Stimulated activated CD4-positive, alpha-beta T cell treated with anti-CD3 and anti-CD28 coated beads, Interleukin-15, amount 100 ng/mL, for 48 hours (primary cell): ENCODE data around the gene SPAG9.
A peak's percentile ranks its signal among the peaks of the same experiment; 100 is the strongest.

ENCODE experiments used
- DNase-seq, 2 donors: peaks; one replicate each; pipeline ENCODE4 v3.0.0-alpha.2; 2020; ENCODE audit warnings: low read depth in 2 of 2

SPAG9 gene

GRCh38 chr17:50918071-50918932 lies 202.4 kb downstream of the SPAG9 start:
- DNase-seq: no peak

DNA sequence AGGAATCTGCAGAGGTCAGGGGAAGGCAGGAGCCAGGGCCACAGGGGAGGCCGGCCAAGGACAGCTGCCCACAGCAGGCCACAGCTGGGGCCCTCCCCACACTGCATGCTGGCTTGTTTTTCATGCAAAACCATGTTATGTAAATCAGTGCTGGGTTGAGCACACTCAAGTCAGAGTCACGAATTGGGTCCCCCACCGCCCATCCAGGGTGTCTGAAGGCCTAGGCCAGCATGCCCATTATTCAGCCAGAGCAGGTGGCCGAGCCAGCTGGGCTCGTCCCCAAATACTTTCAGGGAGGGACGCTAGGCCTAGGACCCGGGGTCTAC lies 203.3 kb downstream of the SPAG9 start:
- no peak for DNase-seq

- no peak for DNase-seq
Observed at GRCh38 chr17:50916708-50917417, 203.8 kb downstream of the SPAG9 start.

- peak in 1 of 2 donors; percentile 7 for DNase-seq
Observed at GRCh38 chr17:50916026-50916707, 204.5 kb downstream of the SPAG9 start.

- DNase-seq: no peak
Observed at GRCh38 chr17:50914505-50915063, 206.1 kb downstream of the SPAG9 start.

DNA sequence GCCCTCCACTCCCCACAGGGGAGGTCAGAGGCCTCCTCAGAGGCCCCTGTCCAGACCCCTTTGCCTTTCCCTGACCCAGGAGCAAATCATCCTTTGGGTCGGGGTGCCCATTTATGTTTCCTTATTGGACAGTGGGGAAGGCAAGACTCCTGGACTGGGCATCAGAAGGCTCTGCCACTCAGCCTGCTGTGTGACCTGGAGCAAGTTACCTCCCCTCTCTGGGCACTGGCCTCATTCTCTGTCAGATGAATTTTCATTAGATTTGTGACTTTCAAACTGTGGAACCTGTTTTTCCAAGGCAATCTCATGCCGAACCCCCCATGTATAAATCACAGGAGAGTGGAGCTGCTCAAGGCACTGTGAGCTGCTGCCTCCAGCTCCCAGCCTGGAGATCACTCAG lies 207.5 kb downstream of the SPAG9 start:
- no peak for DNase-seq
